LNCAP (cell line): ENCODE results near the gene LEO1.

ENCODE experiments used
- CTCF ChIP-seq: fragments of 450-650 bp; IDR thresholded peaks from 2 replicates; pipeline ENCODE4 v1.5.1; 2017; ENCODE audit warnings: mild to moderate bottlenecking

The LEO1 gene

GRCh38 chr15:52008359-52008697, 36.8 kb upstream of the LEO1 start:
- TF ChIP-seq CTCF = no peak

- TF ChIP-seq CTCF = no peak
Measured at GRCh38 chr15:52006702-52007340, 35.2 kb upstream of the LEO1 start.

- TF ChIP-seq CTCF = no peak
Measured at GRCh38 chr15:52005748-52006701, 34.4 kb upstream of the LEO1 start.

GRCh38 chr15:52004806-52005205, 33.2 kb upstream of the LEO1 start:
- no peak for TF ChIP-seq CTCF

GRCh38 chr15:52003710-52004109, 32.1 kb upstream of the LEO1 start:
- TF ChIP-seq CTCF = no peak

GRCh38 chr15:52002351-52002750, 30.8 kb upstream of the LEO1 start:
- TF ChIP-seq CTCF = no peak

GRCh38 chr15:51992953-51993352, 21.4 kb upstream of the LEO1 start:
- no peak for TF ChIP-seq CTCF
